GM12892 (cell line): ENCODE results near the gene SERAC1.
"Not testable (repeated sequence)": the region's sequence is repeated elsewhere in the genome, so short reads cannot be mapped to it uniquely, and the experiment has no call there.

Source experiments
- DNase-seq: peaks from one replicate; pipeline ENCODE4 v3.0.0; 2011; ENCODE audit not compliant: insufficient read length
- FAIRE-seq: peaks from 2 replicates; lab custom pipeline; 2011; peaks lifted over from hg19 to GRCh38; lab: Jason Lieb, UNC
- POLR2A ChIP-seq: IDR thresholded peaks from 2 replicates; pipeline ENCODE4 v1.6.1; 2011; ENCODE audit warnings: low read depth, low read length, control low read depth
- POLR2AphosphoS5 ChIP-seq: IDR thresholded peaks from 2 replicates; pipeline ENCODE4 v1.6.1; 2011; ENCODE audit warnings: low read depth, low read length, control low read depth
- TAF1 ChIP-seq: IDR thresholded peaks from 2 replicates; pipeline ENCODE4 v1.6.1; 2011; ENCODE audit warnings: low read depth, mild to moderate bottlenecking, control low read depth, low read length, borderline replicate concordance

Gene SERAC1

DNA sequence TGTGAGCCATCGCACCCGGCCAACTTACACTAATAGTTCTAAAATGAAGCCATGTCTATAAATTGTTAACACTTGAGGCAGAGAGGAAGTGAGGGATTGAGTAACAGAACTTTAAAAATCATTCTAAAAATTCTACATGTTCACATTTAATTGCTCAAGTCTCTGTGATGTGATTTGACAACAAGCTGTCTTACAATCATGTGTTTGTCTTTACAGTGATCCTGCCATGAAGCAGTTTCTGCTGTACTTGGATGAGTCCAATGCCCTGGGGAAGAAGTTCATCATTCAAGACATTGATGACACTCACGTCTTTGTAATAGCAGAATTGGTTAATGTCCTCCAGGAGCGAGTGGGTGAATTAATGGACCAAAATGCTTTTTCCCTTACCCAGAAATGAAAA lies 23.7 kb upstream of the SERAC1 start:
- FAIRE-seq: no peak
- DNase-seq: no peak
- no peak for TF ChIP-seq POLR2A
- TF ChIP-seq POLR2AphosphoS5: no peak
- no peak for TF ChIP-seq TAF1

DNA sequence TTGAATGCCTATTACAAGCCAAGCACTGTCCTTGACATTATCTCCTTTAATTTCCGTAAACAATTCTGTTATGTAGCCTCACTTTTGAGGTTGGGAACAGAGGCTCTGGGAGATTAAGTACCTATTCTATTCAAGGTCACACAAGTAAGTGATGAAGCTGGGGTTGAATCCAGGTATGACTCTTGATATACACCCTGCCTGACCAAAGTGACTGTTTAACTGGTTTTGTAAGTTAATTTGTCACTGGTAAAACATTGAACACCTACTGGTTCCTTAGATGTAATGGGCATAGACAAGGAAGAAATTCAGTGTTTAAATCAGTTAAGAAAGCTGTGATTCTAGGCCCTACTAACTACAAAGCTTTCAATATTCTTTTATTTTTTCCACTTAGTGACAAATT lies 23.0 kb upstream of the SERAC1 start:
- FAIRE-seq (no peak), DNase-seq (no peak)
- TF ChIP-seq POLR2AphosphoS5 (no peak), TAF1 (no peak), POLR2A (no peak)

DNA sequence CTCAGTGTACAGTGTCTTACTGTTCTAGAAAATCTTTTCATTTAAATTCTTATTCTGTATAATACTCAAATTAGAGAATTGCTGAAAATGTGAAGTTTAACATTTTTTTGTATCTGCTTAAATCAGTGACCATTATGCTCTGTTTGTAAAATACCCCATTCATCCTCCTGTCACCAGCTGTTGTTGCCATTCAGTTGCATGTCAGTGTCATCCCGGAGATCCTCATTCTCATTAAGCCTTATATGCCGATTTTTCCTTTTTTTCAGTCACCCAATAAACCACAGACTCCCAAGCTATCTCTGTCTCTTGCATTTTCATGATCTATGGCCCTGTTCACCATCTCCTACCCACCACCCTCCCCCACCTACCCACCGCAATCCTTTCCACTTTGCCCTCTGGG lies 20.5 kb upstream of the SERAC1 start:
- DNase-seq (no peak), FAIRE-seq (no peak)
- TF ChIP-seq POLR2A (no peak), TAF1 (no peak), POLR2AphosphoS5 (no peak)

DNA sequence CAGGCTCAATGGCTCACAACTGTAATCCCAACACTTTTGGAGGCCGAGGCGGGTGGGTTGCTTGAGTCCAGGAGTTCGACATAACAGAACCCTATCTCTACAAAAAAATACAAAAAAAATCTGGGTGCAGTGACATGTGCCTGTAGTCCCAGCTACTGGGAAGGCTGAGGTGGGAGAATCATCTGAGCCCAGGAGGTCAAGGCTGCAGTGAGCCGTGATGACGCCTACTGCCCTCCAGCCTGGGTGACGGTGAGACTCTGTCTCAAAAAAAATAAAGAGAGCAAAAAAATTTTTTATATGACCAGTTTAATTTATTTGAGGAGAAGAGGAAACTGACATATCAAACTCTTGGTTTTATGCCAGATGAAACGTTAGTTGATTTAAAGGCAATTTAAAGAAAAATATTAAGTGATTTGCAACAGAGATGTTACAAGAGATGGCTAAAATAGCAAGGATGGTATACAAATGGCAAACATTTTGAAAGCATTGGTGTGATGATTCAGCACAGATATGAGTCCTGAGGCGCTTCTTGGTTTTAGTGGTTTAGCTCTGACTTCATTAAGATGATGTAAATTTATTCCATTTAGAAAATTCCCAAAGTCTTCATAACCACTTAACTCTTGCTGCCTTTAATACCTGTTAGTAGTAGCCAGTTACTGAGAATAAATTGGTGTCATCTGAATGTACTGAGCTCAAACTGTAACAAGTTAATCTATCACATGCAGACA lies 17.8 kb upstream of the SERAC1 start:
- DNase-seq (no peak), FAIRE-seq (no peak)
- TF ChIP-seq POLR2A (no peak), POLR2AphosphoS5 (no peak), TAF1 (no peak)

DNA sequence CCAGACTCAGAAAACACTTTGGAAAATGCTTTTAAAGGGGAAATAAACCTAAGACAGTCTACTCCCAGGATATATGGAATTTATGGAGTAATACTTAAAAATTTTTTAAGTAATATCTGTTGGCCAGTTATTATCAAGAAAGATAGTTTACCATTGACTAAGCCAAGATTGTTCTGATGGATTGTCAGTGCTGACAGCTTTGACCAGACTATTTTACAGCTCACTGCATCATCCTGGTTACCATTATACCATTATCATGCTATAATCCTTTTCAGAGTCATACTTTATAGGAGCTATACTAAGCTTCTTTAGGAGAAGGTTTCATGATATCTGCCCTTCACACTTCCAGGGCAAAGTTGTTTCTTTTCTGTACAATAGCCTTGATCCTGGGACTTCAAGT lies 16.5 kb upstream of the SERAC1 start:
- FAIRE-seq: no peak
- TF ChIP-seq POLR2AphosphoS5 (no peak), TAF1 (no peak), POLR2A (no peak)
- DNase-seq: no peak

DNA sequence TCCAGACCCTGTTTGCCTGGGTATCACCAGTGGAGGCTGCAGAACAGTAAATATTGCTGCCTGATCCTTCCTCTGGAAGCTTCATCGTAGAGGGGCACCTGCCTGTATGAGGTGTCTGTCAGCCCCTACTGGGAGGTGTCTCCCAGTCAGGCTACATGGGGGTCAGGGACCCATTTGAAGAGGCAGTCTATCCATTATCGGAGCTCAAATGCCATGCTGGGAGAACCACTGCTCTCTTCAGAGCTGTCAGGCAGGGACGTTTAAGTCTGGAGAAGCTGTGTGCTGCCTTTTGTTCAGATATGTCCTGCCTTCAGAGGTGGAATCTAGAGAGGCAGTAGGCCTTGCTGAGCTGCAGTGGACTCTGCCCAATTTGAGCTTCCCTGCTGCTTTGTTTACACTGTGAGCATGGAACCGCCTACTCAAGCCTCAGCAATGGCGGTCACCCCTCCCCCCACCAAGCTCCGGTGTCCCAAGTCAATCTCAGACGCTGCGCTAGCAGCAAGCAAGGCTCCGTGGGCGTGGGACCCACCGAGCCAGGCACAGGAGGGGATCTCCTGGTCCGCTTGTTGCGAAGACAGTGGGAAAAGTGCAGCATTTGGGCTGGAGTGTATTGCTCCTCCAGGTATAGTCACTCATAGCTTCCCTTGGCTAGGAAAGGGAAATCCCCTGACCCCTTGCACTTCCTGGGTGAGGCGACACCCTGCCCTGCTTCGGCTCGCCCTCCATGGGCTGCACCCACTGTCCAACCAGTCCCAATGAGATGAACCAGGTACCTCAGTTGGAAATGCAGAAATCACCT lies 15.3 kb upstream of the SERAC1 start:
- FAIRE-seq: not testable (repeated sequence)

DNA sequence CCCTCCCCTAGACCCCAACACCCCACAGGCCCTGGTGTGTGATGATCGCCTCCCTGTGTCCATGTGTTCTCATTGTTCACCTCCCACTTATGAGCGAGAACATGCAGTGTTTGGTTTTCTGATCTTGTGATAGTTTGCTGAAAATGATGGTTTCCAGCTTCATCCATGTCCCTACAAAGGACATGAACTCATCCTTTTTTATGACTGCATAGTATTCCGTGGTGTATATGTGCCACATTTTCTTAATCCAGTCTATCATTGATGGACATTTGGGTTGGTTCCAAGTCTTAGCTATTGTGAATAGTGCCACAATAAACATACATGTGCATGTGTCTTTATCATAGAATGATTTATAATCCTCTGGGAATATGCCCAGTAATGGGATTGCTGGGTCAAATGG lies 9.7 kb upstream of the SERAC1 start:
- not testable (repeated sequence) for DNase-seq, FAIRE-seq

More for the DNA sequence above, 15.3 kb upstream of the SERAC1 start:
- DNase-seq: not testable (repeated sequence)

DNA sequence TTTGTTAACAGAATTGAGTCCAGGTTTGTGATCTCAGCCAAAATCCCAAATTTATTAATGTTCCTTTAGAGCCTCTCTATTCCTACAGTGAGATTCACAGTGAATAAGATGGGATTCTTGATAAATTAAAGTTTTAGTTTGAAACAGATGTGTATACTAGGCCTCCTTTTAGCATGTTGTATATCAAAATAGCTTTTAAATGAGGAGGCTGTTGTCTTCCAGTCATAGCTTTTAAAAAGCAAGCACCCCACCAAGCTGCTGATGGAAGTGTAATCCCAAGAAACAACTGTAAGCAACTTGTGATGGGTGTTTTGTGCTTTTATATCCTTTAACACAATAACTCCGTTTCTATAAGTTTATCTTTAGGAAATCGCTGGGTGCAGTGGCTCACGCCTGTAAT lies 7.0 kb upstream of the SERAC1 start:
- TF ChIP-seq TAF1 (no peak), POLR2AphosphoS5 (no peak), POLR2A (no peak)
- no peak for DNase-seq
- FAIRE-seq: no peak

DNA sequence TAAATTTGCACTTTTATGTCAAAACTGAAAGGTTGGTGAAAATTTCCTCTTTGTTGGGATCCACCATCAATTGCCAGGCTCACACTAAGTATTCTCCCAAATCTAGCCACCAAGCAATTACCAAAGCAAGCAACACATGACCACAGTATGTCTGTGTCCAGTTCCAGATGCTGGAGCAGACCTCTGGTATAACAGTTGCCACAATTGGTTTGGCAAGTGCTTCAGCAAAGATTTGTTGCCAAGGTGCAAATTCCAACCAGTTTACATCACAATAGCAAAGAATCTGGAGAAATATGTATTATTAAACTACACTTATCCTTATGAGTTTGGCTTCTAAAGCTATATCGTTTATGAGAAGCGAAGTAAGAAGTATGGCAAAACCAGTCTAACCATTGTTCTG lies 6.5 kb upstream of the SERAC1 start:
- DNase-seq: no peak
- no peak for FAIRE-seq
- TF ChIP-seq POLR2AphosphoS5 (no peak), POLR2A (no peak), TAF1 (no peak)

DNA sequence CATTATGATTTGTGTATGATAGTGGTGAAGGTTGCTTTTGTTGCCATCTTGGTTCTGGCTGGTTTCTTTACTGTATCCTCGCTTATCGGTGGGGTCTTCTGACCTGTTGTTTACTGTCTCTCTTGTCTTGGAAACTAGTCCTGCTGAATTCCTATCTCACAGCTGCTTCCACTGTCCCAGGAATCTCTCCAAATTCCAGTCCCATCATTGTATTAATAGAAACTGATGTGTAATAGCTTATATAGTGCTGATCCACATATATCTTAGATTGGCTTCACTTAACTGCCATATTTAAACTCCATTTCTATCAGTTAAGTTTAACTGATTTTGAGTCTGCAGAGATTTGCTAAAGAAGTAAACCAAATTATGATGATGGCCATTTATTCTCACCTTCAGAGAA lies 6.0 kb upstream of the SERAC1 start:
- no peak for DNase-seq
- no peak for TF ChIP-seq POLR2AphosphoS5
- FAIRE-seq: no peak

DNA sequence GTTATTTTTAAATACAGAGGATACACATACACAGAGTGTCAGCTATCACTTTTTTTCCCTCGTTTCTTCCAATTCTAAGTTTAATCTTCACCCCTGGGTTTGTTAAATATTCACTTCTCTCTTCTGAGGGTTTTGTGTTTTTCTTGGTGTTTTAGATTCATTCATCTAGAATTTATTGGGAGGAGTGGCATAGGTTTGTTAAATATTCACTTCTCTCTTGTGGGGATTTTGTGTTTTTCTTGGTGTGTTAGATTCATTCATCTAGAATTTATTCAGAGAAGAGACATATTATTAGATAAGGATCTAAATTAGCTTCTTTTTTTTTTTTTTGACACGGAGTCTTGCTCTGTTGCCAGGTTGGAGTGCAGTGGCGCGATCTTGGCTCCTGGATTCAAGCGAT lies 3.9 kb upstream of the SERAC1 start:
- DNase-seq (no peak), FAIRE-seq (no peak)
- TF ChIP-seq TAF1 (no peak), POLR2AphosphoS5 (no peak), POLR2A (no peak)

DNA sequence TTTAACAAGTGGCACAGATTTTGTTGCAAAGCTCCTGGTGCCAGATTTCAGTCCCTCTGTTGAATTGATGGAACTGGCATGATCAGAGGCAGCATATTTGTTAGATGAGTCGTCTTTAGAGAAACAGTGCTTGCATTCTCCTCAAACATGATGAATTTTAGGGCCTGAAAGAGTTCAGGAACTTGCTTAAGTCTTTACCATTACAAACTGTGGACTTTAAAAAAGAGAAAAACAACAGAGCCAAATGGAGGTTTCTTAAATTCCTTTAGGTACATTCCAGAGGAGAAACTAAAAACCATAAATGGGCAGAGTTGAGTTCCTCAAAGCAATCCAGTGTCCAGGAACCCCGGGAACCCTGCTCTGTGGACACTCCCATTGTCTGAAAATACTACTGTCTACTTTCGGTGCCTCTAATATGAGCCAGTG lies 2.6 kb upstream of the SERAC1 start:
- DNase-seq (no peak), FAIRE-seq (no peak)

DNA sequence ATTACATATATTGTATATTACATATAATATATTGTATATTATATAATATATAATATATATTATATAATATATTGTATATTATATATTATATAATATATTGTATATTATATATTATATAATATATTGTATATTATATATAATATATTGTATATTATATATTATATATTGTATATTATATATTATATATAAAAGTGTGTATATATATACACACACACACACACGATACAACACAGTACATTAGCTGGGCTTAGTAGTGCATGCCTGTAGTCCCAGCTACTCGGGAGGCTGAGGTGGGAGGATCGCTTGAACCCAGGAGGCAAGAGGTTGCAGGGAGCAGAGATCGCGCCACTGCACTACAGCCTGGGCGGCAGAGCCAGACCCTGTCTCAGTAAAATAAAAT lies 1.6 kb upstream of the SERAC1 start:
- not testable (repeated sequence) for DNase-seq, FAIRE-seq

More for the DNA sequence above, 2.6 kb upstream of the SERAC1 start:
- TF ChIP-seq POLR2AphosphoS5 (no peak), TAF1 (no peak), POLR2A (no peak)
